HepG2 (cell line): ENCODE results near the gene NT5C3B. TPM values are rescaled to one million over a fixed set of nuclear protein-coding genes. Genes with fewer than 3 reads are reported as not detected.

ENCODE experiments used
- AGO1 ChIP-seq: fragments of 200-400 bp; formaldehyde crosslinking; IDR thresholded peaks from 2 replicates; pipeline ENCODE4 v1.6.1; 2017; ENCODE audit warnings: mild to moderate bottlenecking, low read depth, low read length, moderate library complexity; ENCODE audit not compliant: poor library complexity, severe bottlenecking
- ATF7-NPFF ChIP-seq: sonication (generic); formaldehyde crosslinking; IDR thresholded peaks from 2 replicates; pipeline ENCODE4 v1.8.1; 2023; ENCODE audit warnings: mild to moderate bottlenecking, low read depth, missing genetic modification reagents, moderate library complexity
- CEBPB ChIP-seq: IDR thresholded peaks from 2 replicates; pipeline ENCODE4 v1.6.1; 2011; ENCODE audit warnings: low read depth, low read length, improper control_type of control experiment, borderline replicate concordance
- CREBL2 ChIP-seq: sonication (generic); formaldehyde crosslinking; IDR thresholded peaks from 2 replicates; pipeline ENCODE4 v1.8.1; 2023; ENCODE audit warnings: missing genetic modification reagents, mild to moderate bottlenecking, borderline replicate concordance
- E2F5 ChIP-seq: sonication (generic); formaldehyde crosslinking; conservative IDR thresholded peaks from 2 replicates; pipeline ENCODE4 v1.4.0; 2020; ENCODE audit warnings: missing genetic modification reagents
- ETV5 ChIP-seq: IDR thresholded peaks from 2 replicates; pipeline ENCODE4 v1.6.1; 2018; ENCODE audit warnings: missing biosample characterization, missing genetic modification reagents, inconsistent platforms, borderline replicate concordance
- IRF1 ChIP-seq: sonication (generic); formaldehyde crosslinking; IDR thresholded peaks from 2 replicates; pipeline ENCODE4 v1.4.0; 2020; ENCODE audit warnings: low read depth, mild to moderate bottlenecking, missing genetic modification reagents
- KAT2B ChIP-seq: fragments of 150-350 bp; IDR thresholded peaks from 2 replicates; pipeline ENCODE4 v1.6.1; 2014; ENCODE audit warnings: low read depth, low read length, borderline replicate concordance
- MAX ChIP-seq: IDR thresholded peaks from 2 replicates; pipeline ENCODE4 v1.6.1; 2012; ENCODE audit warnings: inconsistent platforms
- MEIS1 ChIP-seq: sonication (generic); formaldehyde crosslinking; IDR thresholded peaks from 2 replicates; pipeline ENCODE4 v1.9.0; 2021; ENCODE audit warnings: mild to moderate bottlenecking, missing genetic modification reagents, moderate library complexity, borderline replicate concordance
- MXI1 ChIP-seq: IDR thresholded peaks from 3 replicates; pipeline ENCODE4 v1.6.1; 2012; ENCODE audit warnings: low read depth, low read length, inconsistent platforms, borderline replicate concordance
- NCOA2 ChIP-seq: sonication (generic); formaldehyde crosslinking; IDR thresholded peaks from 2 replicates; pipeline ENCODE4 v1.8.0; 2022; ENCODE audit warnings: inconsistent platforms
- NCOR1 ChIP-seq: fragments of 200-600 bp; sonication (generic); IDR thresholded peaks from 2 replicates; pipeline ENCODE4 v1.7.0; 2017; ENCODE audit warnings: antibody characterized with exemption, low read length, borderline replicate concordance
- NR1H2 ChIP-seq: sonication (generic); formaldehyde crosslinking; IDR thresholded peaks from 2 replicates; pipeline ENCODE4 v1.8.1; 2022; ENCODE audit warnings: low read depth, missing genetic modification reagents, borderline replicate concordance
- NR2F2 ChIP-seq: IDR thresholded peaks from 2 replicates; pipeline ENCODE4 v1.6.1; 2012; ENCODE audit warnings: low read depth, inconsistent platforms, borderline replicate concordance
- RXRA ChIP-seq: sonication (generic); formaldehyde crosslinking; IDR thresholded peaks from 2 replicates; pipeline ENCODE4 v1.5.1; 2020; ENCODE audit warnings: missing genetic modification reagents
- SCMH1 ChIP-seq: sonication (generic); formaldehyde crosslinking; IDR thresholded peaks from 2 replicates; pipeline ENCODE4 v1.9.0; 2021; ENCODE audit warnings: missing genetic modification reagents, mild to moderate bottlenecking, borderline replicate concordance
- SIN3A ChIP-seq: IDR thresholded peaks from 2 replicates; pipeline ENCODE4 v1.6.1; 2011; ENCODE audit warnings: low read depth, mild to moderate bottlenecking, control low read depth, low read length, borderline replicate concordance
- SKI ChIP-seq: fragments of 450-650 bp; IDR thresholded peaks from one replicate; pipeline ENCODE4 v1.6.1; 2018; ENCODE audit warnings: mild to moderate bottlenecking; ENCODE audit not compliant: partially characterized antibody
- SP5 ChIP-seq: IDR thresholded peaks from 2 replicates; pipeline ENCODE4 v1.6.1; 2016; ENCODE audit warnings: low read depth, borderline replicate concordance
- SUZ12 ChIP-seq: fragments of 150-350 bp; IDR thresholded peaks from 2 replicates; pipeline ENCODE4 v1.6.1; 2014; ENCODE audit warnings: low read depth, low read length
- ZFP41 ChIP-seq: sonication (generic); formaldehyde crosslinking; IDR thresholded peaks from 2 replicates; pipeline ENCODE4 v1.4.0; 2020; ENCODE audit warnings: mild to moderate bottlenecking, missing genetic modification reagents, borderline replicate concordance
- ZNF431 ChIP-seq: sonication (generic); formaldehyde crosslinking; IDR thresholded peaks from 2 replicates; pipeline ENCODE4 v1.9.0; 2022; ENCODE audit warnings: missing genetic modification reagents, low read depth, mild to moderate bottlenecking, borderline replicate concordance
- ZNF557 ChIP-seq: sonication (generic); formaldehyde crosslinking; IDR thresholded peaks from 2 replicates; pipeline ENCODE4 v1.4.0; 2020; ENCODE audit warnings: missing genetic modification reagents
- ZNF567 ChIP-seq: sonication (generic); formaldehyde crosslinking; IDR thresholded peaks from 2 replicates; pipeline ENCODE4 v1.8.1; 2023; ENCODE audit warnings: mild to moderate bottlenecking, missing genetic modification reagents, borderline replicate concordance
- ZNF580 ChIP-seq: IDR thresholded peaks from 2 replicates; pipeline ENCODE4 v1.6.1; 2016; ENCODE audit warnings: low read depth, borderline replicate concordance
- ZNF766 ChIP-seq: sonication (generic); formaldehyde crosslinking; IDR thresholded peaks from 2 replicates; pipeline ENCODE4 v1.5.0; 2020; ENCODE audit warnings: missing genetic modification reagents, borderline replicate concordance
- ZNF782 ChIP-seq: sonication (generic); formaldehyde crosslinking; IDR thresholded peaks from 2 replicates; pipeline ENCODE4 v1.4.0; 2020; ENCODE audit warnings: missing genetic modification reagents, mild to moderate bottlenecking, borderline replicate concordance
- polyA plus RNA-seq, 8 experiments: library from polyadenylated mRNA; depleted of rRNA in 3 of 8; stranded (reverse) in 7 of 8; unstranded in 1 of 8; fragments of >200 nt; fragmentation: Illumina TruSeq in 4 of 8; extraction: Trizol in 4 of 8; gene quantifications; 2 replicates each; pipeline versions ENCODE4 v1.2.1 to v1.2.3, GENCODE V29; 2011 to 2016; ENCODE audit warnings: low read depth in 4 of 8, missing spikeins in 1 of 8, mixed read lengths in 1 of 8; ENCODE audit not compliant: insufficient read depth in 1 of 8
- total RNA-seq, 5 experiments: library from RNA; depleted of rRNA; stranded (reverse); fragments of >200 nt; fragmentation: Illumina TruSeq; extraction: Trizol; gene quantifications; 2 replicates each; pipeline ENCODE4 v1.2.3, GENCODE V29; 2016; ENCODE audit warnings: low read depth in 1 of 5

The NT5C3B gene
- total and polyA plus RNA-seq, 2 of the 13 experiments (the other 11 are each of a cell fraction or from before 2014, with no cell fraction given), result 104 to 126 TPM

GRCh38 chr17:41864836-41865595 lies 29.0 kb upstream of the NT5C3B start, which contains the start of gene KLHL11 (continued):
- TF ChIP-seq MAX, result peak; percentile 88
- TF ChIP-seq ZNF782 (CRISPR knock-in tag), result peak; percentile 93
- no peak for TF ChIP-seq IRF1 (CRISPR knock-in tag)
- TF ChIP-seq E2F5, result peak; percentile 62; the same call in 1 of the 2 replicates
- TF ChIP-seq ZNF766, result 0 out of 2 replicates have a peak, but pooled peaks have one; percentile 45
- TF ChIP-seq ZNF567 (CRISPR knock-in tag), result no peak
- peak; percentile 90; the same call in 2 of the 3 replicates for TF ChIP-seq MXI1
- TF ChIP-seq ZFP41 (CRISPR knock-in tag), result 0 out of 2 replicates have a peak, but pooled peaks have one; percentile 53
- TF ChIP-seq ZNF580 (CRISPR knock-in tag), result 0 out of 2 replicates have a peak, but pooled peaks have one; percentile 74
- TF ChIP-seq CREBL2 (CRISPR knock-in tag), result peak; percentile 6; the same call in 1 of the 2 replicates
- 0 out of 2 replicates have a peak, but pooled peaks have one; percentile 33 for TF ChIP-seq SP5 (CRISPR knock-in tag)
- TF ChIP-seq SKI, result no peak
- no peak; the same call in 1 of the 2 replicates for TF ChIP-seq NR2F2
- TF ChIP-seq SCMH1, result no peak
- no peak for TF ChIP-seq CEBPB
- TF ChIP-seq MEIS1 (CRISPR knock-in tag), result peak; percentile 84
- TF ChIP-seq ETV5 (CRISPR knock-in tag), result no peak; the same call in 1 of the 2 replicates
- peak; percentile 13; the same call in 1 of the 2 replicates for TF ChIP-seq ATF7-NPFF (CRISPR knock-in tag)
- TF ChIP-seq KAT2B, result no peak
- TF ChIP-seq NCOA2, result no peak
- TF ChIP-seq ZNF557 (CRISPR knock-in tag), result 0 out of 2 replicates have a peak, but pooled peaks have one; percentile 22
- peak; percentile 79 for TF ChIP-seq ZNF431 (CRISPR knock-in tag)
- TF ChIP-seq NCOR1, result no peak
- TF ChIP-seq AGO1, result peak; percentile 49
- TF ChIP-seq SIN3A, result peak; percentile 87; the same call in 1 of the 2 replicates
- TF ChIP-seq NR1H2 (CRISPR knock-in tag), result peak; percentile 57; the same call in 1 of the 2 replicates
- TF ChIP-seq RXRA (CRISPR knock-in tag), result peak; percentile 37; the same call in 1 of the 2 replicates
- TF ChIP-seq SUZ12, result no peak
